Measurements from ENCODE around the gene CELSR1.

The CELSR1 gene

DNA sequence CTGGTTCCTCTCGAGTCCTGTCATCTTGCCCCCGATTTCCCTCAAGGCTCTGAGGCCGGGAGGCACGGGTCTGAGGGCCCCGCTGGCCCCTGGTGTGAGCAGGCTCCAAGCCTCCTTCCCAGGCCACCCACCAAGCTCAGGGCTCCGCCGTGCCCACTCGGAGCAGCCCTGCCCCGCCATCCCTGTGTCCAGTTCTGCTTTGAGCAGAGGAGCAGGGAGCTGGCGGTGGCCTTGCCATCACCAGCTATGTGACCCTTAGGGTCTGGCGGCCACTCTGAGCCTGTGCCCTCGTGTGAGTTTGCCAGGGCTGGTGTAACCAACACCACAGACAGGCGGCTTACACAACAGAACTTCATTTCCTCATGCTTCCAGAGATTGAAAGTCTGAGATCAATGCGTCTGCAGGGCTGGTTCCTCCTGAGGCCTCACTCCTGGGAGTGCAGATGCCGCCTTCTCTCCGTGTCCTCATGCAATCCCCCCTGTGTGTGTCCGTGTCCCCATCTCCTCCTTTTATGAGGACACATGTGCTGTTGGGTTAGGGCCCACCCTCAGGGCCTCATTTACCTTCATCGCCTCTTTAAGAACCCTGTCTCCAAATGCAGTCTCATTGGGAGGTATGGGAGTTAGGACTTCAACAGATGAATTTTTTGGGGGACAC is 36.5 kb upstream of the CELSR1 start:
- Histone ChIP-seq H3K9me3 (ENCODE audit: control insufficient read depth, low read length) (peaks cover 17% of the 10 kb centered on the region), H3K9ac (ENCODE audit: low read length) (no peak overlapping the region), H3K27me3 (replicated peaks; ENCODE audit: control insufficient read depth, insufficient read depth, low read length) (no peaks in the 10 kb centered on the region), H3K36me3 (ENCODE audit: control insufficient read depth, insufficient read depth, low read length, severe bottlenecking) (no peaks in the 10 kb centered on the region), H3K4me1 (ENCODE audit: control insufficient read depth, insufficient read depth, low read length) (peaks cover 13% of the 10 kb centered on the region), H3K4me3 (ENCODE audit: low read length) (no peak overlapping the region)
- DNase-seq (ENCODE audit: low read depth) = no peak

DNA sequence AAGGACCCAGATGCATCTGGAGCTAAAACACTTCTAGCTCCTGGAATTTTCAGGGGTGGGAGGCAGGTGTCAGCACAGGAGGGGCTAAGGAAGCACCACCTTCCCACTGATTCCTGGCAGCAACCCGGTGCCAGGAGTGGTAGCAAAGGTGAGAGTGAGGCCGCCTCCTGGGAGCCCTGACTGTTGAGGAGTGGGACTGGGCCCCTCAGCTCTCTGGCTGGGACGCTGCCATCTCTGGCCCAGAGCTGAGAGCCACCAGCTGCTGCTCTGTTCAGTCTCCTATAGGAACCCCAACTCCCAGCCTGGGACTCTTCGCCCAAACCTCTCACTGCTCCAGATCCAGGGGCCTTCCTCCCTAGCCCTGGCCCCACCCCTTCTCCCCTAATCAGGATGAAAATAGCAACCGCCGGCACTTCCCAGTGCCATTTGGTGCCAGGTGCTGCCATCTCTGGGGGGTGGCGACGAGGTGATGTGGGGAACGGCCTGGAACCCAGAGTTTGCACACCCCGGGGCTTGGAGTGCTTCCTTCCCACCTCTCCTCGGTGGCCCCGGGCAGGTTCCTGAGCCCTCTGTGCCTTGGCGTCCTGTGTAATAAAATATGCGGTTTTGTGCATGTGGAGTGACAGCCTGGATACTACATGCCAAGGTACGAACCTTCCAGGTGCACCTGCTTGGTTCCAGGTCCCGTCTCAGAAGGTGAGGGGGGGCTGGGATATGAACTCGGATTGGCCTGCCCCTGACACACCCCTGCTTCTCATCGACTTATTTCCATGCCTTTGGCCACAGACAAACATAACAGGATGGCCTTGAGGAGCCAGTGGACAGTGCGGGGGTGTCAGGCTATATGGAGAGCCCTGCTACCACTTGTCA is 35.7 kb upstream of the CELSR1 start:
- Histone ChIP-seq H3K9ac (ENCODE audit: low read length) (no peak overlapping the region), H3K4me1 (ENCODE audit: control insufficient read depth, insufficient read depth, low read length) (peaks cover 6% of the 10 kb centered on the region), H3K27me3 (replicated peaks; ENCODE audit: control insufficient read depth, insufficient read depth, low read length) (no peaks in the 10 kb centered on the region), H3K9me3 (ENCODE audit: control insufficient read depth, low read length) (peaks cover 17% of the 10 kb centered on the region), H3K4me3 (ENCODE audit: low read length) (no peak overlapping the region), H3K36me3 (ENCODE audit: control insufficient read depth, insufficient read depth, low read length, severe bottlenecking) (no peaks in the 10 kb centered on the region)
- DNase-seq (ENCODE audit: low read depth) = no peak

DNA sequence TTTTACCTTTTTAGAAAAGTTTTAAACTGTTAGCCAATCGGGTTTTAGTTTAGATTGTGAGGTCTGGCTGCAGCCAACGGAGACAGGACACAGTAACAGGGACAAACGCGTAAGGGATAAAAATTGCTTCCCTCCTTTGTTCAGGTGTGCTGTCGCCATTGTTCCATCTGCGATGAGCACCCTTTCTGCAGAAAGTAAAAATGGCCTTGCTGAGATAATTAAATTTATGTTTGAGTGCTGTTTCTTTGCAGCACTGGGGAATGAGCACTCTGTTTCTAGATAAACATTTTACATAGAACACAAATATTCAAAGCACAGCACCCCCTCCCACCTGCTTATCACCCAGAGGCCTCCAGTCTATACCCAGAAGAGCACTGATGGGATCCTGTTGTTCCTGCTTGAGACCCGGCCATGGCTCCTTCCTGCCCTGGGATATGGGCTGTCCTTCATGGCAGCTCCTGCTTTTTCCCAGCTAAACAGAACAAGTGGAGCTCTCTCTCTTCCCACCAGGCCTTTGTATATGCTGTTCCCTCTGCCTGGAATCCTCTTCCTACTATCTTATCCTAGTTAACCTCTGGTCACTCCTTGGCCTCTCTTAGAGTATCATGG is 34.3 kb upstream of the CELSR1 start:
- no peaks in the 10 kb centered on the region for H3K27me3 ChIP-seq (replicated peaks; ENCODE audit: control insufficient read depth, insufficient read depth, low read length)
- no peak for DNase-seq (ENCODE audit: low read depth)
- no peak overlapping the region for H3K9ac ChIP-seq (ENCODE audit: low read length)
- no peaks in the 10 kb centered on the region for H3K36me3 ChIP-seq (ENCODE audit: control insufficient read depth, insufficient read depth, low read length, severe bottlenecking)
- no peaks in the 10 kb centered on the region for H3K4me1 ChIP-seq (ENCODE audit: control insufficient read depth, insufficient read depth, low read length)
- H3K4me3 ChIP-seq (ENCODE audit: low read length) = no peak overlapping the region
- H3K9me3 ChIP-seq (ENCODE audit: control insufficient read depth, low read length) = peaks cover 17% of the 10 kb centered on the region

DNA sequence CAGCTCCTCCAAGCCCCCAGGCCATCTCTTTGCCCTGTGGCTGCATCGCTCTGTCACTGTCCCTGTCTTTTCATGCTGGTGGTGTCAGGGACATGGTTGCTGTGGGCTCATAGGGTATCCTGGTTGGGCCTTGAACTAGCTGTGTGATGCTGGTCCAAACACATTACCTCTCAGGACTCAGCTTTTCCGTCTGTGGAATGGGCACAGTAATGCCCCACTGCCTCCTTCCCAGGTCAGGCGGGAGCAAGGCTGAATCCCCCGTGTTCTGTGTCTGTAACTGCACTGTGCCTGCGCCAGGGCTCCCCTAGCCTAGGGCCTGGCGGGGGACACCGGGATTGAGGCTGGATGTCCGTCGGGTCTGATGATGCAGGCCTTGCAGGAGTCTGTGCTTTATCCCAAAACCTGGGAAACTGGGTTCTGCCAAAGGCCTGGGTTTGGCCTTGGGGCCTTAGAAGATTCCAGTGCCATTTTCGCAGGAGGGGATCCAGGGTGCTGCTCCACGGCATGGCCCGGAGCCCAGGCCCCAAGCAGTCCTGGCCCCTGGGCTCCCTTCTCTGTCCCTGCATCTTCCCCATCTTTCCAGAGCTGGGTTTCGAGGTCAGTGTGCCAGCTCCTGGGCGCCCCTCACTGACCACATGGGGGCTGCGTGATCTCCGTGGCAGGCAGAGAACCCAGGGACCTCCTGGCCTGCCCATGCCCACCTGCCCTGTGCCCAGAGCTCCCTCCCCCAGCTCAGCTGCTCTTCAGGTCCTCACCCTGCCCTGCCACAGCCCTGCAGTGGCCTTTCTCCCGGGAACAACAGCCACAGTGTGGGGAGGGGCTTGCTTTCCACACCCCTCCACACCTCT is 32.7 kb upstream of the CELSR1 start:
- Histone ChIP-seq H3K9me3 (ENCODE audit: control insufficient read depth, low read length) (peaks cover 17% of the 10 kb centered on the region), H3K36me3 (ENCODE audit: control insufficient read depth, insufficient read depth, low read length, severe bottlenecking) (no peaks in the 10 kb centered on the region), H3K4me1 (ENCODE audit: control insufficient read depth, insufficient read depth, low read length) (no peaks in the 10 kb centered on the region), H3K4me3 (ENCODE audit: low read length) (no peak overlapping the region), H3K9ac (ENCODE audit: low read length) (no peak overlapping the region), H3K27me3 (replicated peaks; ENCODE audit: control insufficient read depth, insufficient read depth, low read length) (no peaks in the 10 kb centered on the region)
- no peak for DNase-seq (ENCODE audit: low read depth)

DNA sequence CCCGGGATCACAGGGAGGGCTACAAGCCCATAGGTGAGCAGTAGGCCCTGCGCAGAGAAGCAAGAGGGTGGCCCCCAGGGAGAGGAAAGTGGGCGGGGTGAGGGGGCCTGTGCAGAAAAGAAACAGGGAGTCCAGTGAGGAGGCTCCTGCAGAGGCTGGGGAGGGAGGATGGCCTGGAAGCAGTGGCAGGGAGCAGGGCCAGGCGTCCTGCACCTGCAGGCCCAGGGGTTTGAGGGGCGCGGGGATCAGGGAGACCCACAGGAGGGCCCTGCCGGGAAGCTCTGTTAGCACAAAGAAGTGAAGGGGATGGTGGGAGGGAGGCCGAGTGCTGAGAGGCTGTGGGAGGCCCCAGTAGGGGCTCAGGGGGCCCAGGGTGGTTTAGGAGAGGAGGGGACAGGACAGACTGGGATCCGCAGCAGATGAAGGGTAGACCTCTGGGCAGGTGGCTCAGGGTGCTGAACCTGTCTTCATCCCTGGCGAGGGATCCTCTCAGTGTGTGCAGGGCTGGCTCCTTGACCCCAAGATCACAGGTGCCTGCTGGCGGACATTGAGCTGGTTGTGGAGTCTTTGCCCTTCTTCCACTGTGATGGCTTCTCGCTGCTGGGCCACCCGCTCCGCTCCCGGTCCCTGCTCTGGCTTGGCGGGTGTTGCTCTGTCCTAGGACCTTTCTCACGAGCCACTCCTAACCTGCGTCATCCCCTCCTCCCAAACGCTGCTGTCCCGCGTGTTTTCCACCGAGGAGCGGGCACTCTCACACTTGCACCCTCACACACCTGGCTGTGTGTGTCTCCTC is 31.8 kb upstream of the CELSR1 start:
- Histone ChIP-seq H3K9ac (ENCODE audit: low read length) (no peak overlapping the region), H3K9me3 (ENCODE audit: control insufficient read depth, low read length) (peaks cover 17% of the 10 kb centered on the region), H3K36me3 (ENCODE audit: control insufficient read depth, insufficient read depth, low read length, severe bottlenecking) (no peaks in the 10 kb centered on the region), H3K4me1 (ENCODE audit: control insufficient read depth, insufficient read depth, low read length) (no peaks in the 10 kb centered on the region), H3K4me3 (ENCODE audit: low read length) (no peak overlapping the region), H3K27me3 (replicated peaks; ENCODE audit: control insufficient read depth, insufficient read depth, low read length) (no peaks in the 10 kb centered on the region)
- no peak for DNase-seq (ENCODE audit: low read depth)

DNA sequence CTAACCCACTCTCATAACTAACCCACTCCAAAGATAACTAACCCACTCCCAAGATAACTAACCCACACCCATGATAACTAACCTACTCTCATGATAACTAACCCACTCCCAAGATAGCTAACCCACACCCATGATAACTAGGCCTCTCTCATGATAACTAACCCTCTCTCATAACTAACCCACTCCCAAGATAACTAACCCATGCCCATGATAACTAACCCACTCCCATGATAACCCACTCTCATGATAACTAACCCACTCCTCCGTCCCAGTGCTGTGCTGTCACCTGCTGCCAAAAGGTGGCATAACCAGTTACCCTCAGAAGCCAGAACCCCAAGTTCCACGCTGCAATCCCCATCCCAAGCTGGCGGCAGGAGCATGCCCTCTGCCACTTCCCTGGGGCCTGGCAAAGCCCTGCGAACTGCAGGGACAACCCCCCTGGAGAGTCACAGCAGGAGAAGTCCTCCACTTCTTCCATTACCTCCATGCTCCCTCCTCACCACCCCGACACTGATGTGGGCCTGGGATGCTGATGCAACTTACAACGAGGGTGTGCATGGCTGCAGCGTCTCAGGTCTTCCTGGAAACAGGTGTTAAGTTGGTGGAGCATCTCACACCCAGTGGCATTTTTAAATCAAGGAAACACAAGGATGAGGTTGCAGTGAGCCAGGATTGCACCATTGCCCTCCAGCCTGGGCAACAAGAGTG is 30.8 kb upstream of the CELSR1 start:
- Histone ChIP-seq H3K4me3 (ENCODE audit: low read length) (no peak overlapping the region), H3K36me3 (ENCODE audit: control insufficient read depth, insufficient read depth, low read length, severe bottlenecking) (no peaks in the 10 kb centered on the region), H3K9me3 (ENCODE audit: control insufficient read depth, low read length) (peaks cover 17% of the 10 kb centered on the region), H3K27me3 (replicated peaks; ENCODE audit: control insufficient read depth, insufficient read depth, low read length) (no peaks in the 10 kb centered on the region), H3K9ac (ENCODE audit: low read length) (no peak overlapping the region), H3K4me1 (ENCODE audit: control insufficient read depth, insufficient read depth, low read length) (peaks cover 9% of the 10 kb centered on the region)
- DNase-seq (ENCODE audit: low read depth) = no peak

DNA sequence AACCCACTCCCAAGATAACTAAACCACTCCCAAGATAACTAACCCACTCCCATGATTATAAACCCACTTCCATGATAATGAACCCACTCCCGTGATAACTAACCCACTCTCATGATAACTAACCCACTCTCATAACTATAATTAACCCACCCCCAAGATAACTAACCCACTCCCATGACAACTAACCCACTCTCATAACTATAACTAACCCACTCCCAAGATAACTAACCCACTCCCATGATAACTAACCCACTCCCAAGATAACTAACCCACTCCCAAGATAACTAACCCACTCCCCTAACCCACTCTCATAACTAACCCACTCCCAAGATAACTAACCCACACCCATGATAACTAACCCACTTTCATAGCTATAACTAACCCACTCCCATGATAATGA is 30.1 kb upstream of the CELSR1 start:
- H3K9ac ChIP-seq (ENCODE audit: low read length) = no peak overlapping the region
- no peaks in the 10 kb centered on the region for H3K27me3 ChIP-seq (replicated peaks; ENCODE audit: control insufficient read depth, insufficient read depth, low read length)
- no peak for DNase-seq (ENCODE audit: low read depth)
- peaks cover 9% of the 10 kb centered on the region for H3K4me1 ChIP-seq (ENCODE audit: control insufficient read depth, insufficient read depth, low read length)
- H3K36me3 ChIP-seq (ENCODE audit: control insufficient read depth, insufficient read depth, low read length, severe bottlenecking) = no peaks in the 10 kb centered on the region
- H3K9me3 ChIP-seq (ENCODE audit: control insufficient read depth, low read length) = peaks cover 17% of the 10 kb centered on the region
- no peak overlapping the region for H3K4me3 ChIP-seq (ENCODE audit: low read length)

DNA sequence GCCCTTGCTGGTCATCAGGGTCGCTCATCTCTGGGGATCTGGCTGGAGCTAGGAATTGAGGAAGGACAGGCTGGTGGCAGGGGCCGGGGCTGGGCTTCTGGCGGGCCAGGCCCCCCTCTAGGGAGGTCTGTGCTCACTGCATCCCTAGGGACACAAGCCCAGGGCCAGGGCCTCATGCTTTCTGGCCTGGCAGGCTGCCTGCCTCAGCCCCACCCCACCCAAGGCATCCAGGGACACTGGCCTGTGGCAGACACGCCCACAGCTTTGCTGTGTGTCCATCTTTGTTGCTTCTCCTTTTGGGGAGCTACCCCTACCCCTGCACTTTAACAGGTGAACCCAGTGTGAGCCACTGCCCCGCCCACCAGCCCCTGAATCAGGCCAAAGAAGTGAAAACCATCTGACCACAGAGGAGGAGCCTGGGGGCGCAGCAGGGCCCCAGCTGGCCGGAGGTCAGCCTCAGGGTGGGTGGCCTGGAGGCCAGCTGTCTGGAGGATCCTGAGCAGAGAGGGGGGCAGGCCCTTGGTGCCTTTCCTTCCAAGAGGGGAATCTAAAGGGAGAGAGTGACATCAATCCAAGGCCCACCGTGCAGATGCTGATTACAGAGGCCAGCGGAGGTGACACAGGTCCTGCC is 26.8 kb upstream of the CELSR1 start:
- DNase-seq (ENCODE audit: low read depth) = peak; percentile 30

DNA sequence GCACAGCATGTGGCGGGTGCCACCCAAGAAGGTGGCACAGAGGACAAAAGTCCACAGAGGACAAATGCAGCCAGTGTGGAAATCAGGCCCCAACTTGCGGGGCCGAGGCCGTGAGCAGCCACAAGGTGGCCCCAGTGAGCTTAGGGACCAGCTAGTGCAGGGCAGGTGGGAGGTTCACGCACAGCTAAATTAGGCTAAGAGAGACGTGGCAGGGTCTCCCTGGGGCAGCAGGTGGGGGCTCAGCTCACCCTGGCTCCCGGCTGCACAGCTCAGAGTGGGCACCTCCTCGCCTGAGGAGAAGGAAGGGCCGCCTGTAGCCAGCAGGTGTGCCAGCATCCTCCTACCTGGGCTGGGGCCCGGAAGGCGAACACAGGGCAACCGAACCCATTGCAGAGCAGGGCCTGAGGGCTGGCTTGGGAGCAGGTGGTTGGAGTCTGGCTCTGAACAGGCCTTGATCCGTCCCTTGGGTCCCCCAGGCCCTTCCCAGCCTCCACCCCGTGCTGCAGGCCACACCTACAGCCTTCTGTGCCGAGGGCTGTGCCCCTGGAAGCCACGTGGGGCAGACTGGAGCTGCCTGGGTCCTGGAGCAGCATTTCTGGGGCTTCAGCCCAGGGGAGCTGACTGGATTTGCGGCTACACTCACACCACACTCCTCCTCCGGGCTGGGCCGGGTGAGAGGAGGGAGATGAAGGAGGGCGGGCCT is 26.1 kb upstream of the CELSR1 start:
- no peak overlapping the region for H3K9ac ChIP-seq (ENCODE audit: low read length)
- H3K9me3 ChIP-seq (ENCODE audit: control insufficient read depth, low read length) = no peaks in the 10 kb centered on the region
- H3K27me3 ChIP-seq (replicated peaks; ENCODE audit: control insufficient read depth, insufficient read depth, low read length) = no peaks in the 10 kb centered on the region
- H3K4me3 ChIP-seq (ENCODE audit: low read length) = no peak overlapping the region
- H3K36me3 ChIP-seq (ENCODE audit: control insufficient read depth, insufficient read depth, low read length, severe bottlenecking) = no peaks in the 10 kb centered on the region
- H3K4me1 ChIP-seq (ENCODE audit: control insufficient read depth, insufficient read depth, low read length) = peaks cover 9% of the 10 kb centered on the region
- peak; percentile 61 for DNase-seq (ENCODE audit: low read depth)

More for the DNA sequence above, 26.8 kb upstream of the CELSR1 start:
- Histone ChIP-seq H3K4me1 (ENCODE audit: control insufficient read depth, insufficient read depth, low read length) (peaks cover 9% of the 10 kb centered on the region), H3K9me3 (ENCODE audit: control insufficient read depth, low read length) (no peaks in the 10 kb centered on the region), H3K4me3 (ENCODE audit: low read length) (no peak overlapping the region), H3K27me3 (replicated peaks; ENCODE audit: control insufficient read depth, insufficient read depth, low read length) (no peaks in the 10 kb centered on the region), H3K9ac (ENCODE audit: low read length) (no peak overlapping the region), H3K36me3 (ENCODE audit: control insufficient read depth, insufficient read depth, low read length, severe bottlenecking) (no peaks in the 10 kb centered on the region)
